Stimulated activated effector memory CD8-positive, alpha-beta T cell treated with anti-CD3 and anti-CD28 coated beads, Interleukin-12 subunit alpha, Interleukin-12 subunit beta, amount 100 ng/mL, for 72 hours (primary cell): ENCODE measurements around the gene CYP4B1.
"Not testable (repeated sequence)": the region's sequence is repeated elsewhere in the genome, so short reads cannot be mapped to it uniquely, and the experiment has no call there.

Source experiments
- ATAC-seq: fragments of 150-1000 bp; cut with Tn5 transposase; 2 replicates; pipeline ENCODE4 v1.10.0; 2021
- DNase-seq, 2 donors: peaks; one replicate each; pipeline ENCODE4 v3.0.0; 2021 to 2022; ENCODE audit warnings: low spot score in 2 of 2
- H3K27ac Mint-ChIP-seq: one replicate; pipeline ENCODE4 v1.8.0; 2022; ENCODE audit warnings: mild to moderate bottlenecking, mixed read lengths
- H3K36me3 Mint-ChIP-seq: one replicate; pipeline ENCODE4 v1.8.0; 2022; ENCODE audit warnings: mild to moderate bottlenecking, mixed read lengths
- H3K4me1 Mint-ChIP-seq: one replicate; pipeline ENCODE4 v1.8.0; 2022; ENCODE audit warnings: mixed read lengths
- H3K4me3 Mint-ChIP-seq: one replicate; pipeline ENCODE4 v1.8.0; 2022; ENCODE audit warnings: mild to moderate bottlenecking, mixed read lengths
- H3K9me3 Mint-ChIP-seq: one replicate; pipeline ENCODE4 v1.8.0; 2022; ENCODE audit warnings: mixed read lengths

The CYP4B1 gene

DNA sequence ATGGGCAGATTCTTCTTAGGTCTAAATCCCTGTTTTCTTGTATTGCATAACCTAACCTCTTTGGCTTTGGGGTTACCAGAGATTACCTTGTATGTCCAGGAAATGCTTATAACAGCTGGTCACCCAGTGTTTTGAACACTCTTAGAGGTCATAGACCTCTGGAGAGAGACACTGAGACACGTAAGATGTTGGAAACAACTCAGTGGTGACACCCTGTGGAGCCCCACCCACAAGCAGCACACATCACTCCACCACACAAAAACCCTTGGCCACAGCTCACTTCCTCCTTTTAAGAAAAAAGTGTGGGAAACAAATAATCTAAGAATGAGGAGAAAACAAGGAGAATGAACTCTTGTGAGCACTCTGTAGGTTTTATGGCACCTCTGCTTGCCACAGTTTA, 26.3 kb upstream of the CYP4B1 start:
- Mint-ChIP-seq H3K4me1 (peaks cover 7% of the 10 kb centered on the region), H3K36me3 (no peaks in the 10 kb centered on the region), H3K9me3 (peaks cover 19% of the 10 kb centered on the region), H3K4me3 (no peak overlapping the region), H3K27ac (peak overlapping the region; percentile 29)
- DNase-seq (no peak), ATAC-seq (peak; percentile 61)

DNA sequence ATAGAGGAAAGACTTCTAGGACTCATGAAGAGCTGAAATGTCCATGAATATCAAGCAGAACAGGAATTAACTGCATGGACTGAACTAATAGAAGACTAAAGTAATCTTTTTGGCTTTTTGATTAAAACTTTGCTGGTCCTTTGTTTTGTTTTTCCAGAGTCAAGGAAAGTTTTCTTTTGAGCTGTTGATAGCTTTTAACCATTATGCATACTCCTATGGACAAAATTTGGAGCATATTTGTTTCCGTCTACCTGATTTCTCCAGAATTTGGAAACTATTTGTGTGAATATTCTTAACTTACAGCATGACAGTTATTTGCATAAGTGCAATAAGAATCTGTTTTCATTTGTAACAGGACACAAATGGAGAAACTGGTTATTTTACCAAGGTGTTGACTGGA, 24.5 kb upstream of the CYP4B1 start:
- H3K9me3 Mint-ChIP-seq, result peaks cover 14% of the 10 kb centered on the region
- H3K27ac Mint-ChIP-seq, result no peak overlapping the region
- DNase-seq (no peak), ATAC-seq (no peak)
- H3K4me1 Mint-ChIP-seq, result peaks cover 7% of the 10 kb centered on the region
- H3K4me3 Mint-ChIP-seq, result no peak overlapping the region
- no peaks in the 10 kb centered on the region for H3K36me3 Mint-ChIP-seq

DNA sequence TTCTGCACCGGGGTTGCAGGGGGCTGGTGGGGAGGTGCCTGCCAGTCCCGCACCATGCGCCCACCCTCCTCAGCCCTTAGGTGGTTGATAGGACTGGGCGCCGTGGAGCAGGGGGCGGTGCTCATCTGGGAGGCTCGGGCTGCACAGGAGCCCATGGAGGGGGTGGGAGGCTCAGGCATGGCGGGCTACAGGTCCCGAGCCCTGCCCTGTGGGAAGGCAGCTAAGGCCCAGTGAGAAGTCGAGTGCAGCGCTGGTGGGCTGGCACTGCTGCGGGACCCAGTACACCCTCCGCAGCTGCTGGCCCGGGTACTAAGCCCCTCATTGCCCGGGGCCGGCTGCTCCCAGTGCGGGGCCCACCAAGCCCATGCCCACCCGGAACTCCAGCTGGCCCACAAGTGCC, 20.4 kb upstream of the CYP4B1 start:
- H3K27ac Mint-ChIP-seq, H3K36me3 Mint-ChIP-seq, H3K4me1 Mint-ChIP-seq, DNase-seq, H3K9me3 Mint-ChIP-seq, H3K4me3 Mint-ChIP-seq, ATAC-seq: not testable (repeated sequence)

DNA sequence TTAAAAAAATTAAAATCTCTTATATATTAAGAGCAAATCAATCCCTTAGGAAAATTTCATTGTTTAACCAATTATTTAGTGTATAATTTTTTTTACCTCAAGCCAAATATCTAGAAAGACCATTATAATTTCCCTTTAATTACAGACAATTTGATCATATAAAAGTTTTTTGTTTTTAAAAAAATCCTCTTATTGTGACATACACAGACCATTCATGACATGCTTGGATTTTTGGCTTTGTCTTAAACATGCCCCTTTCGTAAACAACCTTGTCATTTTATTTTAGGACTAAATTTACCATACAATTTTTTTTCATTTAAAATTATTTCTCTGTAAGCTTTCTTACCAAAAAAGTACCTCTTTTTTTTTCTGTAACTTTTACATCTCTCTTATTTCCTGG, 14.2 kb upstream of the CYP4B1 start:
- Mint-ChIP-seq H3K4me1 (peaks cover 13% of the 10 kb centered on the region), H3K36me3 (no peaks in the 10 kb centered on the region), H3K9me3 (peaks cover 2% of the 10 kb centered on the region), H3K4me3 (no peak overlapping the region), H3K27ac (no peak overlapping the region)
- no peak for DNase-seq
- ATAC-seq, result no peak

DNA sequence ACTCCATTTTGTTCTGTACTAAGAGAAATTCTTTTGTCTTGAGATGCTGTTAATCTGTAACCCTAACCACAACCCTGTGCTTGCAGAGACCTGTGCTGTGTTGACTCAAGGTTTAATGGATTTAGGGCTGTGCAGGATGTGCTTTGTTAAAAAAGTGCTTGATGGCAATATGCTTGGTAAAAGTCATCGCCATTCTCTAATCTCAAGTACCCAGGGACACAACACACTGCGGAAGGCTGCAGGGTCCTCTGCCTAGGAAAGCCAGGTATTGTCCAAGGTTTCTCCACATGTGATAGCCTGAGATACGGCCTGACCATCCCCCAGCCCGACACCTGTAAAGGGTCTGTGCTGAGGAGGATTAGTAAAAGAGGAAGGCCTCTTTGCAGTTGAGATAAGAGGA, 10.2 kb upstream of the CYP4B1 start:
- H3K36me3 Mint-ChIP-seq, H3K9me3 Mint-ChIP-seq, H3K4me1 Mint-ChIP-seq, ATAC-seq, DNase-seq, H3K27ac Mint-ChIP-seq, H3K4me3 Mint-ChIP-seq: not testable (repeated sequence)

DNA sequence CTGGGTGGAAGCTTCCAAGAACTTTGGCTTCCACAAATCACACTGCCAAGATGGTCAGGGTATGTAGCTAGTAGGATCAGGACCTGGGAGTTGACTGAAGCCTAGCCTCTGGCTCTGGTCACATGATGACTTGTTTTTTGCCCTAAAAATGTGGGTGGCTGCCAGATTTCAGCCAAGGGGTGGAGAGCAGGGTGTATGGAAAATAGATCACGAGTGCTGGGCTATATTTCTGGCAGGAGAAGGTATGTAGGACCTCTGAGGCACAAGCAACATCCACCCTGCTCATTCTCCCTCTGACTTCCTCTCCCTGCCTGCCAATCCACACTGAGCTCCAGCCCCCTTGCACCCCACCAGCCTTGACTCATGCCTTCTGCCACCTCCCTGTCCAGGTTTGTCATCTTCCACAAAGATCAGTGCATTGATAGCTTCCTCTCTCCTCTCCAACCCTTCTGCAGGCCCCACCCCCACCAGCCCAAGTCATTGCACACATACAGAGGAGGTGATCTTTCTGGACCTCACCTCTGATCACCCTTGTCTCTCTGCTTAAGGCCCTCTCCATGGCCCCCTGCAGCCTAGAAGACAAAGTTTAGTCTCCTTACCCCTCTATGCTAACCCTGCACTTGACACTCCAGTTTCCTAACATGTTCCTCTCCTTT, 8.3 kb upstream of the CYP4B1 start:
- no peak for DNase-seq
- H3K4me1 Mint-ChIP-seq, result no peaks in the 10 kb centered on the region
- H3K9me3 Mint-ChIP-seq, result no peaks in the 10 kb centered on the region
- no peak overlapping the region for H3K27ac Mint-ChIP-seq
- no peak overlapping the region for H3K4me3 Mint-ChIP-seq
- H3K36me3 Mint-ChIP-seq, result no peaks in the 10 kb centered on the region
- ATAC-seq, result no peak

DNA sequence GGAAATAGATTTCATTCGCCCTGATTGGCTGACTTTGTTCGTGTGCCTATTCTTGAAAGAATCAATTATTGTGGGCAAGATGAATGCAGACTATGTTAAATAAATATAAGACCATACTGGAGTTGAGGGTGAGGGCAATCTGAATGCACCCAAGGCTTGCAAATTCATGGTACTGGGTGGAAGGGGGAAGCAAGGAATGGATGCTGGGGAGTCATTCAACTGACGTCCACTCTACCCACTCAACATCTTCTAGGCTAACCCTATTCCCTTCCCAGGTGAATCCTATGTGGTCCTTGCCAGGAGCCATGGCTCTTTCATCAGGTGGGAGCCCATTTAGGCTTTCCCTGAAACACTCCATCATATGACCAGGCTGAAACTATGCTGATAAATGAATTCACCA, 5.7 kb upstream of the CYP4B1 start:
- H3K4me3 Mint-ChIP-seq, result no peak overlapping the region
- DNase-seq, result no peak
- H3K4me1 Mint-ChIP-seq, result no peaks in the 10 kb centered on the region
- ATAC-seq, result no peak
- no peaks in the 10 kb centered on the region for H3K36me3 Mint-ChIP-seq
- H3K9me3 Mint-ChIP-seq, result no peaks in the 10 kb centered on the region
- no peak overlapping the region for H3K27ac Mint-ChIP-seq

DNA sequence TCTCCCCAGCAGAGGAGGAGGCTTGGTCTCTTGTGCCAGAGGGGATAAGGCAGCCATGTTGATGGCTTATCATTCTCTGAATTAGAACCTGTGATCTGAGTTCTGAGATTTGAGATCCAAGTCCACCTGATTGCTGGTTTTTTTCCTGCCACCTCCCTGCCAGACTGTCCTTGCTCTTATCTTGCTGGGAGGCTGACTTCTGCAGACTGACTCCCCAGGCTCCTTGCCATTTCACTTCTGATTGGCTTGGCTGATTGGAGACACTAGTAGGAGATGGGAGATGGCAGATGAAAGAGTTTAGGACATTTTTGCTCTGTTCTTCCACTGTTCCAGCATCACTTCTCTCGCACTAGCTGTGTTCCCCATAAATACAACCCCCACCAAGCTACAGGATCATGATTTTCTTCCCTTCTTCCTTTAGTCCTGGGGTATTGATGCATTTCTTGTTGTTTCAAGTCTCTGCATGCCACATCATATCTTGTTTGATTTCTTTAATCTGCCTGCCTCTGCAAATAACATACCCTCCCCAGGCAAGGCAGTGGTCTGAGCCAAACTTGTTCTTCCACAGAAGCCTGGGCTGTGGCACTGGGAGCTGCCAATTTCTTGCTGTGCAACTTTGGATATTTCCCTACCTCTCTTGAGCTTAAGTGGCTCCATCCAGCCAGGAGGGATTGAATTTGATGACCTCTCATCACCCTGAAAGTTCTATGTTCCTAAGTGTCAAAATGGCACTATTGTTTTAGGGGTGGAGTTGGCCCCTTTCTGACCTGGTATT, 963 bp upstream of the CYP4B1 start:
- DNase-seq (no peak), ATAC-seq (no peak)
- Mint-ChIP-seq H3K36me3 (no peaks in the 10 kb centered on the region), H3K4me3 (no peak overlapping the region), H3K27ac (no peak overlapping the region), H3K4me1 (no peaks in the 10 kb centered on the region), H3K9me3 (no peaks in the 10 kb centered on the region)

DNA sequence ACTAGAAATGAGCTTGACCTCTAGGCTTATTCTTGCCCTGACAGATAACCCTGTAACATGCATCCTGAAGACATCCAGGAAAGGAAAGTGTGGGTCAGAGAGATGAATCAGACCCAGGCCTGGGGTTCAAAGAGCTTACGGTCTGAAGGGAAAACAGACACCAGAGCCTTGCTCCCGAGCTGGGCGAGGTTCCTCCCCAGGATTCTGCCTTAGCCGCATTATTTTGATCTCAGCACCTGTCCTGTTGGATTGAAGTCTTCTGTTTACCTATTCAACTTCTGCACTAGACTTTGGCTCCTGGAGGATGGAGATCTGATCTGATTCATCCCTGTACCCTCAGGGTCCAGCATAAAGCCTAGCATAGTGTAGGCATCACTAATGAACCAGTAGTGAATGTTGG, 1.9 kb downstream of the CYP4B1 start:
- ATAC-seq (no peak), DNase-seq (no peak)
- Mint-ChIP-seq H3K27ac (no peak overlapping the region), H3K9me3 (no peaks in the 10 kb centered on the region), H3K36me3 (no peaks in the 10 kb centered on the region), H3K4me1 (no peaks in the 10 kb centered on the region), H3K4me3 (no peak overlapping the region)

DNA sequence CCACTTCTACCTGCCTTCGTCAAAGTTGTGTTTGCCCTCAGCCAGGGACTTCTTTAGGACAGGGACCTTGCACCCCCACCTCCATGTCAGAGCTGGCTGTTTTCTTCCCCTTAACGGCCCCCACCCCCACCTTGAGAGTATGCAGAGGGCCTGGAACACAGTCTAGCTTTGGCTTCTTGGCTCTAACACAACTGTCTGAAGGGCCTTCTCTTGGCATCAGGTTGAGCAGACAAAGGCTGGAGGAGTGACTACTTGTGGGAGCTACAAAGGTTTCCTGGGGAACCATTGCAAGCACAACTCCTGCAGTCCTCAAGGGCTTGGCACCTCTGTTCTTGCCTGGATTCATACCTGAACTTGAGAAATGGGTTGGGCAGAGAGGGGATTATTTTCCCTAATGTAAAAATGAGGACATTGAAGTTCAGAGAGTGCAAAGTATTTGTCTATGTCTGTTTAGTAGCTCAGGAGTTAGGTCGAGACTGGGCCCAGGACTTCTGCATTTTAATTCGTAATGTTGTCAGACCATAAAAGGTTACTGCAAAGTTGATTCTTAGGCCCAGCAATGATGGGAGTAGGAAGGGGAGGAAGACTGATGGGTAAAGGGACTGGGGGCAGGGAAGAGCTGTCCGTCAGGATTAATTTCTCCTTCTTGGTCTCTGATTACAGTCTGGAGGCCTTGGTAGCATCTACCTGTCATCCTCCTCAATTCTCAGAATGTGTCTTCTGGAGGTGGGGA, 2.6 kb downstream of the CYP4B1 start:
- ATAC-seq (no peak), DNase-seq (no peak)
- Mint-ChIP-seq H3K36me3 (no peaks in the 10 kb centered on the region), H3K27ac (no peak overlapping the region), H3K4me3 (no peak overlapping the region), H3K4me1 (no peaks in the 10 kb centered on the region), H3K9me3 (no peaks in the 10 kb centered on the region)

DNA sequence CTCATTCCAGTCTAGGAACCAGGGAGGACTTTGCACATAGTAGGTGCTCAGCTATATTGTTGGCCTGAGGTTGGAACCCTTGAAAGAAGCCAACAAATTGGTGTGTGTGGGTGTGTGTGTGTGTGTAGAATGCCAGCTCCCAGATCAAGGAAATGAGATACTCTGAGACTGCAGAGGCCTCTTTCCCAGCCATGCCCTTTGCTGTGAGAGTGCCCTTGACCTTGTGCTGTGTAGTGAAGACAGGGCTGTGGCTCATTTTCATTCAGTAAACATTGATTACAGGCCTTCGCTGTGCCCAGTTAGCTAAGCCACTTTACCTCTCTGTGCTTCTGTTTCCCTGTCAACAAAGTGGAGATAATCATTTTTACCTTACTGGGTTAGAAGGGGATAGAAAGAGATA, 3.2 kb downstream of the CYP4B1 start:
- no peaks in the 10 kb centered on the region for H3K4me1 Mint-ChIP-seq
- no peak overlapping the region for H3K4me3 Mint-ChIP-seq
- H3K9me3 Mint-ChIP-seq, result no peaks in the 10 kb centered on the region
- H3K36me3 Mint-ChIP-seq, result no peaks in the 10 kb centered on the region
- no peak overlapping the region for H3K27ac Mint-ChIP-seq
- no peak for ATAC-seq
- no peak for DNase-seq

DNA sequence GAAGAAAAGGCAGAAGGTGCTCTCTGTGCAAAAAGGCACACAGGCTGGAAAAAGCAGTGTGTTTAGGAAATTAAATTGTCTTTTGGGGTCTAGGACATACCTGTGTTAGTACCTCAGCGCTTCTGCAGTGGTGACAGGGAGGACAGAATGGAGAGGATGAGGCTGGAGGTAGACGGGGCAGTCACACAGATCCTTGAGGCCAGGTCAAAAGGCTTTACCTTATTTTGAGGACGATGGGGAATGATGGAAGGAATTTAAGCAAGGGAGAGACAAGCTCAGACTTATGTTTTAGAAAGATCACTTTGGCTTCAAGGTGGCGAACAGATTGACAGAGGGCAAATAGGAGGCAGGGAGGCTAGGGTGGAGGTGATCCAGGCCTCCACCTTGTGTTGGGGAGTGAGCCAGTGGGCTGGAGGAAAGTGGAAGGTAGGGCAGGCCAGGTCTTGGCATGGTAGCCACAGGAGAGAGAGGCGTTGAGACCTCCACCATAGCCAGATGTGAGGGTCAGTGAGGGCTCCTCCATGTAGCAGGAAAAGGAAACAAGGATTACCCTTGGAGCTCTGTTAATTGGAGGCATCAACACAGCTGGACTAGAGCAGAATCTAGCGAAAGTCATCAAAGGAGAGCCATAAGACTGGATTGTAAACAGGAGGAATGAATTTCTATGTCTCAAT, 4.2 kb downstream of the CYP4B1 start:
- Mint-ChIP-seq H3K4me1 (no peaks in the 10 kb centered on the region), H3K36me3 (no peaks in the 10 kb centered on the region), H3K9me3 (no peaks in the 10 kb centered on the region), H3K4me3 (no peak overlapping the region), H3K27ac (no peak overlapping the region)
- DNase-seq, result no peak
- no peak for ATAC-seq

DNA sequence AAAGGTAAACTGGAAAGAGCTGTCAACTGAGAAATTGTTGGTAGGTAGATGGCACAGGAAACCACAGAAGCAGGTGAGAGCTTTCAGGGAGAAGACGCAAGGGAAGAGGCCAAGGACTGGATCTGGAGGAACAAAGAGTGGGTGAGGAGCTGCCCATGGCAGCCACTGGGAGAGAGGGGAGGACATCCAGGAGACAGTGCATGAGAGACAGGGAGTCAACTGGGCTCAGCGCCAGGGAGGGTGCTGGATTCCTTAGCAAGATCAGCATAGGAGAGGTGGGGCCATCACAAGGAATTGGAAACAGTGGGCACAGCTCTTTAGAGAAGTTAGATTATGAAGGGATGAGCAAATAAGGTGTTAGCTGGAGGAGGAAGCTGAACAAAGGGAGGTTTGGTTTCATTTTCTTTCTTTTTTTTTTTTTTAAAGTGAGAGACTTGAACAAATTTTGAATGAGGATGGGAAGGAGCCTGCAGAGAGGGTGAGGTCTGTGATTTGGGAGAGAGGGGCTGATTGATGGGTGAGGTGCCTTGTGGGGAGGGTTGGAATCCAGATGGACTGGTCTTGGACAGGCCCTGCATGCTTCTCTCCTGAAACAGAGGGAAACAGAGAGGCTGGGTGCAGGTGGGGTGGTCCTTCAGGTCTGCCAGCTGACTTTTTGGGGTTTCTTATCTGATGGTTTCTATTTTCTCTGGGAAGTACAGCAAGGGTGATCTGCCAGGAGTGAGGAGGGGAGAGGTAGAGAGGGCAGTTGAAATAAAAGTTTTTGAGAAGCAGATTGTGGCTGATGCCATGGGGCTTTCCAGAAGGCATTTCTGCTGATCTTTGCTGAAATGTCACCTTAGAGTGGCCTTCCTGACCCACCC, 5.4 kb downstream of the CYP4B1 start:
- Mint-ChIP-seq H3K4me3 (no peak overlapping the region), H3K9me3 (no peaks in the 10 kb centered on the region), H3K27ac (no peak overlapping the region), H3K4me1 (no peaks in the 10 kb centered on the region), H3K36me3 (no peaks in the 10 kb centered on the region)
- DNase-seq, result peak in 1 of 2 donors; percentile 20
- no peak for ATAC-seq

DNA sequence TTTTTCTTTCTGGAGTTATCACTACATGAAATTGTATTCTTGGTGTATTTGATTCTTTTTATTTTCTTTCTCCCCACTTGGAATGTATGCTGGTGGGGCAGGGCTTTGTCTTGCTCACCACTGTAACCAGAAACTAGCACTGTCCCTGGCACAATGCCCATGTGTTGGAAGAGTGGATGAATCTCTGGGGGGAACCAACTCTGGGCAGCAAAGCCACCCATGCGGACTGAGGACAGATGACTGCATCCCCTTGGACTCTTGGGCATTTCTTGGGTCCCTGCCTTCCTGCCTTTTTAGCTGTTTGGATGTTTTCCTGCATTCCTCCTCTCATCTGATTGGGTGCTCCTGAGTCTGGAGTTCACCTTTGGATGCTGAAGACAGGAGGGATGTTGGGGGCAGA, 6.1 kb downstream of the CYP4B1 start:
- no peak for DNase-seq
- Mint-ChIP-seq H3K4me3 (no peak overlapping the region), H3K9me3 (no peaks in the 10 kb centered on the region), H3K36me3 (no peaks in the 10 kb centered on the region), H3K27ac (no peak overlapping the region), H3K4me1 (no peaks in the 10 kb centered on the region)
- ATAC-seq, result no peak

DNA sequence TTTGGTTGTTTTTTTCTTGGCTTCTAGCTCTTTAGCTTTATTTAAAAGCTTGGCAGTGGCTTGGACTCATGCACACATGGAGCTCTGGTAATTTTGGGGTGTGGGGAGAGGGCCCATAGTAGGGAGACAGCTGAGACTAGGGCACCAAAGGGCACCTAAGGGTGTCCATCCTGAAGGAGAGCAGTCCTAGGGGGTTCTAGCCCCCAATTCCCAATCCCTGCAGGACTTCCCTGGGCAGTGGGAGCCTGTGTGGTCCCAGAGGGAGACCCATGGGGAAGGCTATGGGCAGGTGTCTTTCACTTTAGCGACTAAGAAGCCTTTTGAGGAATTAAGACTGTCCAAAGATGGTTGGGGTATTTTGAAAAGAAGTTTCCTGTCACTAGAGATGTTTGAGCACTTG, 6.9 kb downstream of the CYP4B1 start:
- DNase-seq (no peak), ATAC-seq (no peak)
- no peaks in the 10 kb centered on the region for H3K4me1 Mint-ChIP-seq
- no peak overlapping the region for H3K27ac Mint-ChIP-seq
- H3K36me3 Mint-ChIP-seq, result no peaks in the 10 kb centered on the region
- no peaks in the 10 kb centered on the region for H3K9me3 Mint-ChIP-seq
- H3K4me3 Mint-ChIP-seq, result no peak overlapping the region
